ENCODE measurements around the gene TRIM22. TPM values are rescaled to one million over a fixed set of nuclear protein-coding genes. Genes with fewer than 3 reads are reported as not detected.
"Not testable (repeated sequence)": the region's sequence is repeated elsewhere in the genome, so short reads cannot be mapped to it uniquely, and the experiment has no call there.

Gene TRIM22, protein sequence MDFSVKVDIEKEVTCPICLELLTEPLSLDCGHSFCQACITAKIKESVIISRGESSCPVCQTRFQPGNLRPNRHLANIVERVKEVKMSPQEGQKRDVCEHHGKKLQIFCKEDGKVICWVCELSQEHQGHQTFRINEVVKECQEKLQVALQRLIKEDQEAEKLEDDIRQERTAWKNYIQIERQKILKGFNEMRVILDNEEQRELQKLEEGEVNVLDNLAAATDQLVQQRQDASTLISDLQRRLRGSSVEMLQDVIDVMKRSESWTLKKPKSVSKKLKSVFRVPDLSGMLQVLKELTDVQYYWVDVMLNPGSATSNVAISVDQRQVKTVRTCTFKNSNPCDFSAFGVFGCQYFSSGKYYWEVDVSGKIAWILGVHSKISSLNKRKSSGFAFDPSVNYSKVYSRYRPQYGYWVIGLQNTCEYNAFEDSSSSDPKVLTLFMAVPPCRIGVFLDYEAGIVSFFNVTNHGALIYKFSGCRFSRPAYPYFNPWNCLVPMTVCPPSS
- 3.9 TPM in 2 replicates for total RNA-seq (2014; rRNA removed; shearing (Covaris generic))
- 2.7 and 4.4 TPM in 2 replicates for polyA plus RNA-seq (2015; cell fraction: cytosol; rRNA removed)
- 39.2 and 48.1 TPM in 2 replicates for polyA plus RNA-seq (2015; cell fraction: nucleus; rRNA removed)

DNA sequence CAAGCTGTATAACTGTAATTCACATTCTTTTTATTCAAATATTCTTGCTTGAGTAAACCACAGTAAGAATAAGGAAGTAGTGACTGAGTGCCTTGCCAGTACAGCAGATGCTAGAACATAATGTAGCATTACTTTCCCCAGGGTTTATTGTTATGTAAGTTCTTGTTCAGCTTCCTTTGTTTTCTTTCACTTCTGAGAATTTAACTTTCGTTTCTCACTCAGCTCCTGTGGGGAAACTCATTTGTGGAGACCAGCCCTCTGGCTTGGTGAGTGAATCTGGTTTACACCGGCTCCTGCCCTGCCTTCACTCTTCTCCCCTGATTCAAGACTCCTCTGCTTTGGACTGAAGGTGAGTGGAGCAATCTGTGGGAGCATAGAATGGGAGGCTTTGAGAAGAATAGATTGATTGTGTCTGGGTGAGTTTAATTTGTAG, at the start of gene TRIM22:
TSS of gene TRIM22 (plus strand) at position 240 of the 433 bp plus-strand sequence. CDS start 6,443 bp downstream, outside the sequence.
- no peak for DNase-seq (ENCODE audit: low read depth, low spot score)
- in situ Hi-C loops (cut with HindIII; ENCODE audit: low pct_unique_long_range_greater_than_20kb, low sequenced_read_pairs): no loop called here

DNA sequence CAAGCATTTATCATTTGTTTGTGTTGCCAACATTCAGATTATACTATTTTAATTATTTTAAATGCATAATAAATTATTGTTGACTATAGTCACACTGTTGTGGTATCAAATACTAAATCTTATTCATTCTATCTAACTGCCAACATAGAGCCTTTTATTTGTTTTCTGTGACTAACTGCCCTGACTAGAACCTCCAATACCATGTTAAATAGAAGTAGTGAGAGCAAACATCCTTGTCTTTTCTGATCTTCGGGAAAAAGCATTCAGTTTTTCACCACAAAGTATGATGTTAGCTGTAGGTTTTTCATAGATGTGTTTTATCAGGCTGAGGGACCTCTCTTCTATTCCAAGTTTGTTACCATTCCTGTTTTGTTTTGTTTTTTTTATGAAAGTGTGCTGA, 49.6 kb upstream of the TRIM22 start:
- no peak for DNase-seq (ENCODE audit: low read depth, low spot score)
- in situ Hi-C loops (cut with HindIII; ENCODE audit: low pct_unique_long_range_greater_than_20kb, low sequenced_read_pairs): no loop called here

GRCh38 chr11:5643585-5643984, 46.0 kb upstream of the TRIM22 start:
- no peak for DNase-seq (ENCODE audit: low read depth, low spot score)
- in situ Hi-C loops (cut with HindIII; ENCODE audit: low pct_unique_long_range_greater_than_20kb, low sequenced_read_pairs): no loop called here

GRCh38 chr11:5646139-5646538, 43.5 kb upstream of the TRIM22 start:
- no peak for DNase-seq (ENCODE audit: low read depth, low spot score)
- in situ Hi-C loops (cut with HindIII; ENCODE audit: low pct_unique_long_range_greater_than_20kb, low sequenced_read_pairs): no loop called here

DNA sequence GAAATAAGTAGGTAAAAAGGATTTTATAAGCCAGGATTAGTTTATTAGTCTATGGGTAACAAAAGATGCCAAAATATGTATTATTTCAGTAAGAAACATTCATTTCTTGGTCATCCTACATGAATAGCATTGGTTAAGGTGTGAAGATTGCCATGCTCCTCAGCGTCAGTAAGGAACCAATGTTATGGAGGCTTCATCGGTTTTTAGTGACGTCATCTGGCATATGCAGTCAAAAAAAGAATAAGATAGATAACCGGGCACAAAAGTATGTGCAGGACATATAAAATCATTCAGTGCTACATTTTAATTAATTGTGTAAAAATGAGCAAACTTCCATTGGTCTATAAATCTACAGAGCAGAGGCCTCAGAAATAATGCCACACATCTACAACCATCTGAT, 34.1 kb upstream of the TRIM22 start:
- no peak for DNase-seq (ENCODE audit: low read depth, low spot score)
- in situ Hi-C loops (cut with HindIII; ENCODE audit: low pct_unique_long_range_greater_than_20kb, low sequenced_read_pairs): no loop called here

GRCh38 chr11:5656956-5657355, 32.6 kb upstream of the TRIM22 start:
- DNase-seq (ENCODE audit: low read depth, low spot score); in situ Hi-C loops (cut with HindIII; ENCODE audit: low pct_unique_long_range_greater_than_20kb, low sequenced_read_pairs): not testable (repeated sequence)

GRCh38 chr11:5658318-5658717, 31.3 kb upstream of the TRIM22 start:
- DNase-seq (ENCODE audit: low read depth, low spot score): no peak
- in situ Hi-C loops (cut with HindIII; ENCODE audit: low pct_unique_long_range_greater_than_20kb, low sequenced_read_pairs): no loop called here

DNA sequence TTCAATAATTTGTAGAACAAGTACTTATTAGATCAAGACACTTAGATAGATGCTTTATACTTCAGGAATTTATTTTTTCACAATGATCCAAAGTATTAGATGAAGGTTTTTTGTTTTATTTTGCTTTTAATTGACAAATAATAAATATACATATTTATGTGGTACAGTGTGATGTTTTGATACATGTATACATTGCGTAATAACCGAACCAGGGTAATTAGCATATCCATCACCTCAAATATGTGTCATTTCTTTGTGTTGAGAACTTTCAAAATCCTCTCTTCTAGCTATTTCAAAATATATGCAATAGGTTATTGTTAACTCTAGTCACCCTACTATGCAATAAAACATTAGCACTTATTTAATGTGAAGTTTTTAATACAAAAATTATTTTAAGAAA, 26.1 kb upstream of the TRIM22 start:
- DNase-seq (ENCODE audit: low read depth, low spot score): no peak
- in situ Hi-C loops (cut with HindIII; ENCODE audit: low pct_unique_long_range_greater_than_20kb, low sequenced_read_pairs): no loop called here

DNA sequence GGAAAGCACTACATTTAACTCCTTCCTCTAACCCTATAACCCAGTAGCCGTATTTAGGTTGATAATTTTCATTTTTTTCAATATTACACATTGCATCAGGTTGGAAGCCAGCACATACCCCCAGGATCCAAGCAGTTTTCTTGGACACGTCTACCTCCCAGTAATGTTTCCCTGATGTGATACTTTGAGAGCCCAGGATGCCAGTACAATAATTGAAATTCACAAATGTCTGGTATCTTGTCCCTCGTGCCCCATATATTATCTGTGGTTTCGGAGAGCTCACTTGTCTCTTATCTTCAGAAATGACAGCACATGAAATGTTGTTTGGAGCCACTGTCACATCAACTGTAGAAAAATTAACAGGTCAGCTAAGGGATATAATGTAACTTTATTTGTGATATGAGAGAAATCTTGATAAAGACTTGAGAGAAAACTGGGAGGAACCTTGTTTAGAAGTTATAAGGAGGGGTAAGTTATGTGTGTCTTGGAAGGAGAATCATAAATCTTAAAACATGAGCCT, 24.5 kb upstream of the TRIM22 start:
- in situ Hi-C loops (cut with HindIII; ENCODE audit: low pct_unique_long_range_greater_than_20kb, low sequenced_read_pairs): no loop called here
- DNase-seq (ENCODE audit: low read depth, low spot score): no peak

GRCh38 chr11:5665746-5666401, 23.7 kb upstream of the TRIM22 start:
- in situ Hi-C loops (cut with HindIII; ENCODE audit: low pct_unique_long_range_greater_than_20kb, low sequenced_read_pairs): no loop called here
- no peak for DNase-seq (ENCODE audit: low read depth, low spot score)

GRCh38 chr11:5666402-5666793, 23.2 kb upstream of the TRIM22 start:
- in situ Hi-C loops (cut with HindIII; ENCODE audit: low pct_unique_long_range_greater_than_20kb, low sequenced_read_pairs): no loop called here
- no peak for DNase-seq (ENCODE audit: low read depth, low spot score)

- DNase-seq (ENCODE audit: low read depth, low spot score): no peak
- in situ Hi-C loops (cut with HindIII; ENCODE audit: low pct_unique_long_range_greater_than_20kb, low sequenced_read_pairs): no loop called here
Measured at GRCh38 chr11:5671831-5672230, 17.8 kb upstream of the TRIM22 start.

DNA sequence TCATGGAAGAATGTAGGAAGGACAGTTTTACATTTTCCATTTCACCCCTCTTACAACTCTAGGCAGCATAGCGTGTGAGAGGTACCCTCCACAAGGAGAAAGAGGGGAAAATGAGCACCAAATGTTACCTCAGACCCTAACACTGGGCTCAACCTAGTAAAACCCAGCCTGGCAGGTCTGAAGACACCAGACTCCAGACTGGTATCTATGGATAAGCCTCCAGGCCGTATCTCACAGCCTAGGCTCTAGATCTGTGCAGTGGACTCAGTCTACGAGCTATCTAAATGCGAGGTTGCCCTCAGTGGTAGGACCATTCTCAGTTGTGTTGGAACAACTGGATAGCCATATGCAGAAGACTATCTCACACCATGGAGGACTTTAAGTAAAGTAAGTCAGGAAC, 15.2 kb upstream of the TRIM22 start:
- in situ Hi-C loops (cut with HindIII; ENCODE audit: low pct_unique_long_range_greater_than_20kb, low sequenced_read_pairs): no loop called here
- DNase-seq (ENCODE audit: low read depth, low spot score): no peak

GRCh38 chr11:5679811-5680210, 9.8 kb upstream of the TRIM22 start:
- no peak for DNase-seq (ENCODE audit: low read depth, low spot score)
- in situ Hi-C loops (cut with HindIII; ENCODE audit: low pct_unique_long_range_greater_than_20kb, low sequenced_read_pairs): no loop called here

DNA sequence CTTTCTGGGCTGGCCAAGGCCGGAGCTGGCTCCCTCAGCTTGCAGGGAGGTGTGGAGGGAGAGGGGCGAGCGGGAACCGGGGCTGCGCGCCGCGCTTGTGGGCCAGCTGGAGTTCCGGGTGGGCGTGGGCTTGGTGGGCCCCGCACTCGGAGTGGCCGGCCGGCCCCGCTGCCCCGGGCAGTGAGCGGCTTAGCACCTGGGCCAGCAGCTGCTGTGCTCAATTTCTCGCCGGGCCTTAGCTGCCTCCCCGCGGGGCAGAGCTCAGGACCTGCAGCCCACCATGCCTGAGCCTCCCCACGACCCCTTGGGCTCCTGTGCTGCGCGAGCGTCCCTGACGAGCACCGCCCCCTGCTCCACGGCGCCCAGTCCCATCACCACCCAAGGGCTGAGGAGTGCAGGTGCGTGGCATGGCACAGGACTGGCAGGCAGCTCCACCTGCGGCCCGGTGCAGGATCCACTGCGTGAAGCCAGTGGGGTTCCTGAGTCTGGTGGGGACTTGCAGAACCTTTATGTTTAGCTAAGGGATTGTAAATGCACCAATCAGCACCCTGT, 6.6 kb upstream of the TRIM22 start:
- in situ Hi-C loops (cut with HindIII; ENCODE audit: low pct_unique_long_range_greater_than_20kb, low sequenced_read_pairs); DNase-seq (ENCODE audit: low read depth, low spot score): not testable (repeated sequence)

- in situ Hi-C loops (cut with HindIII; ENCODE audit: low pct_unique_long_range_greater_than_20kb, low sequenced_read_pairs); DNase-seq (ENCODE audit: low read depth, low spot score): not testable (repeated sequence)
Measured at GRCh38 chr11:5683620-5684019, 6.0 kb upstream of the TRIM22 start.

- in situ Hi-C loops (cut with HindIII; ENCODE audit: low pct_unique_long_range_greater_than_20kb, low sequenced_read_pairs): no loop called here
- DNase-seq (ENCODE audit: low read depth, low spot score): no peak
Measured at GRCh38 chr11:5684036-5684645, 5.4 kb upstream of the TRIM22 start.
